Gastroesophageal sphincter (tissue), 4 donors: Measurements from ENCODE around the gene ZNF521. TPM values are rescaled to one million over a fixed set of nuclear protein-coding genes. Genes with fewer than 3 reads are reported as not detected.
A peak's percentile ranks its signal among the peaks of the same experiment; 100 is the strongest.

Experiments used
- ATAC-seq: fragments of 150-250 bp; one replicate; pipeline ENCODE4 v1.9.1; 2016; ENCODE audit warnings: mild to moderate bottlenecking, moderate library complexity
- H3K27ac ChIP-seq, 4 donors: fragments of 200-600 bp; sonication (generic) in 3 of 4; 1 replicate in 3 of 4; 2 replicates in 1 of 4; pipeline ENCODE4 v1.5.1; 2016 to 2019
- H3K27me3 ChIP-seq: fragments of 200-600 bp; sonication (generic); one replicate; pipeline ENCODE4 v1.5.1; 2019
- H3K36me3 ChIP-seq, 2 donors: fragments of 200-600 bp; sonication (generic); one replicate each; pipeline ENCODE4 v1.5.1; 2019; ENCODE audit warnings: control low read depth in 1 of 2
- H3K4me1 ChIP-seq, 3 donors: fragments of 200-600 bp; sonication (generic); 1 replicate in 2 of 3; 2 replicates in 1 of 3; pipeline ENCODE4 v1.5.1; 2016 to 2019; ENCODE audit warnings: control low read depth in 2 of 3
- H3K4me3 ChIP-seq, 2 donors: fragments of 200-600 bp; sonication (generic); one replicate each; pipeline ENCODE4 v1.5.1; 2019; ENCODE audit warnings: mild to moderate bottlenecking in 1 of 2, moderate library complexity in 1 of 2
- H3K9me3 ChIP-seq, 3 donors: fragments of 200-600 bp; sonication (generic); one replicate each; pipeline ENCODE4 v1.5.1; 2017 to 2019; ENCODE audit warnings: control low read depth in 2 of 3
- EP300 ChIP-seq: sonication (generic); formaldehyde crosslinking; IDR thresholded peaks from one replicate; pipeline ENCODE4 v1.6.1; 2017; ENCODE audit warnings: antibody characterized with exemption, mild to moderate bottlenecking
- POLR2A ChIP-seq, 2 donors: fragments of 450-650 bp; IDR thresholded peaks; one replicate each; pipeline ENCODE4 v1.6.1; 2017; ENCODE audit warnings: antibody characterized with exemption in 2 of 2, mild to moderate bottlenecking in 2 of 2, moderate library complexity in 1 of 2
- POLR2AphosphoS5 ChIP-seq: sonication (generic); formaldehyde crosslinking; IDR thresholded peaks from one replicate; pipeline ENCODE4 v1.6.1; 2017; ENCODE audit warnings: antibody characterized with exemption
- whole genome bisulfite sequencing, 2 donors: methylation state at CpG; one replicate each; pipeline ENCODE4 v1.1.5; 2018; ENCODE audit warnings: low coverage in 1 of 2; 5-methylcytosine and 5-hydroxymethylcytosine counted together
- total RNA-seq, 4 donors: library from RNA; depleted of rRNA; stranded (reverse); fragments of >200 nt; gene quantifications; one replicate each; pipeline ENCODE4 v1.1.0, GENCODE V29; 2016
- TF ChIP-seq, protein P1 (sequence below), 4 experiments: fragments of 200-600 bp in 2 of 4; fragments of 450-650 bp in 2 of 4; sonication (generic) in 1 of 4; IDR thresholded peaks; one replicate each; pipeline ENCODE4 v1.5.1; 2017 to 2019; ENCODE audit warnings: antibody characterized with exemption in 4 of 4, mild to moderate bottlenecking in 2 of 4, moderate library complexity in 2 of 4

Gene ZNF521
- total RNA-seq, 4 donors from 2014 or later, result 9.9 to 29.3 (median 13.4) TPM

DNA sequence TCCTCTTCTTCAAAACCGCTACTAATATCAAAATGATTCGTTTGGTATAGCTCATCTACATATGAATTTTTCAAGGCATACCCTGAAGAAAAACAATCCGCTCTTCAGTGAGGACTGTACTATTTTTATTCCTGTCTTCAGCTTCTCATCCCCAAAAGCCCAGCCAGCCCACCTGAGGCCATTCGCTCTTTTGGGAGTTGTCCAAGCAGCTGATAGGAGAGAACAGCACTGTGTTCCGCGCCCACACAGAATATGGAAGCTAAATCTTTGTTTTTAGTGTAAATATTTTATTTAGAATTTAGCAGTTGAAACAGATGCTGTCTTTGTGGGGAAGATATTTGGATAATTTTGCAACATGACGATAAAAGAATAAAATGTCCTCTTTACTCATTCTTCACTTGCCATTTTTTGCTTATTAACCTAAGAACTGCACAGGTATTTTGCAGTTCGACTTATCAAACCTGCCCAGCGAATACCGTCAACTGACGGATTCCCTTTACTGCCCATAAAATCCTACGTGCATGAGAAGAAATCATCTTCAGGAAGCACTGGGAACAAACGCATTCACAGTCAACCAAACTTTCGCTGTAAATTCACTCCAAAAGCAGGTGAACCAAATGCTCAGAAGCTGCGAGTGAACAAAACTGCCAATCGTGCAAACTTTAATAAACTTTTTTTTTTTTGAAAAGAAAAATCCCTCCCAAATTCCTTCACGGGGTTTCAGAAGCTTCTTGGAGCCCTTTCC lies 3.4 kb downstream of the ZNF521 start:
- H3K9me3 ChIP-seq, result no peaks in the 10 kb centered on the region
- H3K36me3 ChIP-seq, result no peaks in the 10 kb centered on the region
- 69 to 70% methylated on average over 12 to 17 of the region's 17 CpGs for WGBS, 2 donors
- H3K4me1 ChIP-seq, result peaks cover 0 to 41% (median 9%) of the 10 kb centered on the region in 3 donors
- H3K27ac ChIP-seq, result peak overlapping the region in 3 of 4 donors; percentile 88 to 90 (median 89)
- no peak for ATAC-seq
- H3K4me3 ChIP-seq, result peak overlapping the region; percentile 28 to 80
- H3K27me3 ChIP-seq, result peaks cover 63% of the 10 kb centered on the region
- TF ChIP-seq POLR2AphosphoS5 (no peak), POLR2A (IDR thresholded peaks at IDR 0.05) (no peak), EP300 (no peak)
- TF ChIP-seq, protein P1, sequence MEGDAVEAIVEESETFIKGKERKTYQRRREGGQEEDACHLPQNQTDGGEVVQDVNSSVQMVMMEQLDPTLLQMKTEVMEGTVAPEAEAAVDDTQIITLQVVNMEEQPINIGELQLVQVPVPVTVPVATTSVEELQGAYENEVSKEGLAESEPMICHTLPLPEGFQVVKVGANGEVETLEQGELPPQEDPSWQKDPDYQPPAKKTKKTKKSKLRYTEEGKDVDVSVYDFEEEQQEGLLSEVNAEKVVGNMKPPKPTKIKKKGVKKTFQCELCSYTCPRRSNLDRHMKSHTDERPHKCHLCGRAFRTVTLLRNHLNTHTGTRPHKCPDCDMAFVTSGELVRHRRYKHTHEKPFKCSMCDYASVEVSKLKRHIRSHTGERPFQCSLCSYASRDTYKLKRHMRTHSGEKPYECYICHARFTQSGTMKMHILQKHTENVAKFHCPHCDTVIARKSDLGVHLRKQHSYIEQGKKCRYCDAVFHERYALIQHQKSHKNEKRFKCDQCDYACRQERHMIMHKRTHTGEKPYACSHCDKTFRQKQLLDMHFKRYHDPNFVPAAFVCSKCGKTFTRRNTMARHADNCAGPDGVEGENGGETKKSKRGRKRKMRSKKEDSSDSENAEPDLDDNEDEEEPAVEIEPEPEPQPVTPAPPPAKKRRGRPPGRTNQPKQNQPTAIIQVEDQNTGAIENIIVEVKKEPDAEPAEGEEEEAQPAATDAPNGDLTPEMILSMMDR (IDR thresholded peaks at IDR 0.05), result no peak

DNA sequence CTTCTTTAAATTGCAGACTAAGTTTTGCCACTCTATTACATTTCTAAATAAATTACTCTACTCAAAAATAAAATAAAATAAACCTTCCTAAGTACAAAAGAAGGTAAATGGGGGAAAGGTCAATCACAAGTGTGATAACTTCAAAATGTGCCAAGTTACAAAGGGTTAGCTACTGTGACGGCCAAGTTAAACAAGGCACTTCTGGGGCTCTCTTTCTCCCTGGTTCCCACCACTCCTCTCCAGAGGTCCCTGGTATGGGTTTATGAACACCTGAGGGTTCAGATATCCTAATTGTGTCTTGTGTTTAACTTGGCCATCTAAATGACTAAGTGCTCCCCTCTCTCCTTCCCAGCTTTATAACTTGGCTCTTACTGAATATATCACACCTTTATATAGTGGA lies 5.4 kb downstream of the ZNF521 start:
- Histone ChIP-seq H3K36me3 (no peaks in the 10 kb centered on the region), H3K27me3 (peaks cover 63% of the 10 kb centered on the region), H3K4me1 (peaks cover 0 to 38% (median 9%) of the 10 kb centered on the region in 3 donors), H3K9me3 (no peaks in the 10 kb centered on the region), H3K27ac (no peak overlapping the region), H3K4me3 (no peak overlapping the region)
- WGBS, 2 donors, result 54 to 63% methylated on average over 1 of the region's 1 CpG
- no peak for ATAC-seq
- TF ChIP-seq POLR2AphosphoS5, result no peak
- TF ChIP-seq POLR2A (IDR thresholded peaks at IDR 0.05), result no peak
- TF ChIP-seq, protein P1 (IDR thresholded peaks at IDR 0.05), result no peak
- TF ChIP-seq EP300, result no peak

DNA sequence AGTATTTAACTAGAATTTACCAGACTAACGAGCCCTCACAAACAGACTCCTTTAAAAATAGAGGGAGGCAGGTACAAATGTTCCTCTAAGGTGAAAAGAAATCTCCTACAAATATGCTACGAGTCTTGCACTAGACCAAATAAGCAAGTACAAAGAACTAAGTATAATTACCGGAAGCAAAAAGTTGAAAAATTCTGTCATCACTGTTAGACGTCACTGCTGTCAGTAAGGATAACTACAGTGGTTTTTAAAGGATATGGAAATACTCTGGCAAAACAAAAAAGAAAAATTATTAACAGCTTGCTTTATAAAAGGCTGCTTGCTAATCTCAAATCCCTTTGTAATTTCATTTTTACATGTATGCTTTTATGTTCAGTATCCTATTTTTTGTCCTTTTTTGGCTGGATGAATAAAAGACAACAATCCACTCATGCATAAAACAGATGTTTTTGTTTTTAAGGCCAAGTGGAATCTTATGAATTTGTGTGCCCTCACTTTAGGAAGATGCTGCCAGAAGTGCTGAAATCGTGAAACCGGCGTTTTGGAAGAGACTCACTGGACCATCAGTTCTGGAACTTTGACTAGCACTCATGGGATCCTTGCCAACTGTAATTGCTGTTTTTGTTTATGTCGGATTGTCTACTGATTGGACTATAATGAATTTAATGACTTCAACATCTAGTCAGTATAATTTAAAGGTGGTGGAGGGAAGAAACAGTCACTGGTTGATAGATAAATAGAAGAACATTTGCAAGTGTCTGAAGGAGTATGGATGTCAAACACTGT lies 6.7 kb downstream of the ZNF521 start:
- TF ChIP-seq POLR2A (IDR thresholded peaks at IDR 0.05), result no peak
- TF ChIP-seq, protein P1 (IDR thresholded peaks at IDR 0.05), result no peak
- no peak for TF ChIP-seq EP300
- TF ChIP-seq POLR2AphosphoS5, result no peak
- Histone ChIP-seq H3K36me3 (no peaks in the 10 kb centered on the region), H3K9me3 (no peaks in the 10 kb centered on the region), H3K4me1 (peaks cover 0 to 26% (median 4%) of the 10 kb centered on the region in 3 donors), H3K4me3 (no peak overlapping the region), H3K27ac (no peak overlapping the region), H3K27me3 (peaks cover 56% of the 10 kb centered on the region)
- 39 to 60% methylated on average over 8 of the region's 8 CpGs for WGBS, 2 donors
- no peak for ATAC-seq

DNA sequence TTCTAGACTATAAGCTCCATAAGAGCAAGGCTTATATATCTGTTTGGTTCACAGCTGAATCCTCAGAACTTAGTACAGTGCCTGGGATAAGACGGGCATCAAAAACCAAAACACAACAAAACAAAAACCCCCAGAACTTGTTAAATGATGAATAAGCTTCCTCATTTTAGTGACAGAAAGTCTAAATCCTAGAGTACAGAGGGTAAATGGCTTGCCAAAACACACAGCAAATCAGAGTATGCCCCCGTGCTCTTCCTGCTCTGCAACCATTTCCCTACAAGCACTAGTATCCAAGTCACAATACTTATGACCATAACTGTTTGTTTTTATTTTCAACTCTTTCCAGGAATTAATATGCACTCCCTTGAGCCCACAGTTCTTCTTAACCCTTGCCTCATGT lies 10.1 kb downstream of the ZNF521 start:
- H3K9me3 ChIP-seq, result no peaks in the 10 kb centered on the region
- ATAC-seq, result no peak
- TF ChIP-seq EP300, result no peak
- TF ChIP-seq, protein P1 (IDR thresholded peaks at IDR 0.05), result no peak
- TF ChIP-seq POLR2AphosphoS5, result no peak
- no peak for TF ChIP-seq POLR2A (IDR thresholded peaks at IDR 0.05)
- H3K4me1 ChIP-seq, result peaks cover 0 to 6% (median 0%) of the 10 kb centered on the region in 3 donors
- peaks cover 22% of the 10 kb centered on the region for H3K27me3 ChIP-seq
- no peak overlapping the region for H3K4me3 ChIP-seq
- H3K36me3 ChIP-seq, result no peaks in the 10 kb centered on the region
- H3K27ac ChIP-seq, result no peak overlapping the region
- 60% methylated on average over 2 of the region's 2 CpGs for WGBS, 2 donors
